HEK293 (cell line): ENCODE data around the gene CMTM1.

Source experiments
- ELK4 ChIP-seq: IDR thresholded peaks from 2 replicates; pipeline ENCODE4 v1.6.1; 2011; ENCODE audit warnings: mild to moderate bottlenecking, low read depth, low read length, borderline replicate concordance
- KLF1 ChIP-seq: fragments of 450-650 bp; formaldehyde crosslinking; IDR thresholded peaks from 2 replicates; pipeline ENCODE4 v1.5.1; 2016; ENCODE audit warnings: missing biosample characterization, missing genetic modification characterization
- MZF1 ChIP-seq: fragments of 450-650 bp; formaldehyde crosslinking; IDR thresholded peaks from 2 replicates; pipeline ENCODE4 v1.5.1; 2017; ENCODE audit warnings: missing biosample characterization, missing genetic modification characterization, borderline replicate concordance
- PRDM10 ChIP-seq: fragments of 450-650 bp; formaldehyde crosslinking; IDR thresholded peaks from 2 replicates; pipeline ENCODE4 v1.5.1; 2016; ENCODE audit warnings: missing biosample characterization, missing genetic modification characterization
- REST ChIP-seq: fragments of 450-650 bp; formaldehyde crosslinking; IDR thresholded peaks from 2 replicates; pipeline ENCODE4 v1.5.1; 2016; ENCODE audit warnings: missing biosample characterization, missing genetic modification characterization
- SALL2 ChIP-seq: fragments of 450-650 bp; formaldehyde crosslinking; IDR thresholded peaks from 2 replicates; pipeline ENCODE4 v1.5.0; 2017; ENCODE audit warnings: missing biosample characterization, mild to moderate bottlenecking, missing genetic modification characterization, borderline replicate concordance
- SCRT1 ChIP-seq: fragments of 450-650 bp; formaldehyde crosslinking; IDR thresholded peaks from 2 replicates; pipeline ENCODE4 v1.5.1; 2016; ENCODE audit warnings: missing biosample characterization, missing genetic modification characterization, borderline replicate concordance
- ZBTB48 ChIP-seq: fragments of 450-650 bp; formaldehyde crosslinking; IDR thresholded peaks from 2 replicates; pipeline ENCODE4 v1.5.1; 2016; ENCODE audit warnings: missing biosample characterization, missing genetic modification characterization
- ZBTB6 ChIP-seq: fragments of 450-650 bp; formaldehyde crosslinking; IDR thresholded peaks from 2 replicates; pipeline ENCODE4 v1.5.1; 2017; ENCODE audit warnings: missing biosample characterization, missing genetic modification characterization
- ZFHX2 ChIP-seq: fragments of 450-650 bp; formaldehyde crosslinking; conservative IDR thresholded peaks from 2 replicates; pipeline ENCODE4 v1.5.1; 2016; ENCODE audit warnings: missing biosample characterization, missing genetic modification characterization
- ZNF19 ChIP-seq: fragments of 450-650 bp; formaldehyde crosslinking; IDR thresholded peaks from 2 replicates; pipeline ENCODE4; 2016; ENCODE audit warnings: missing biosample characterization, missing genetic modification characterization, low read depth
- ZNF266 ChIP-seq: fragments of 450-650 bp; formaldehyde crosslinking; IDR thresholded peaks from 2 replicates; pipeline ENCODE4 v1.5.1; 2016; ENCODE audit warnings: missing biosample characterization, missing genetic modification characterization, low read depth
- ZNF274 ChIP-seq, 2 experiments: fragments of 200-500 bp in 1 of 2; fragments of 450-650 bp in 1 of 2; sonication (Bioruptor generic) in 1 of 2; formaldehyde crosslinking in 1 of 2; IDR thresholded peaks; 2 replicates each; pipeline versions ENCODE4 v1.5.1 to v1.6.1; 2014 to 2016; ENCODE audit warnings: borderline replicate concordance in 1 of 2, inconsistent platforms in 1 of 2, low read length in 1 of 2, missing biosample characterization in 1 of 2, missing genetic modification characterization in 1 of 2
- ZNF280D ChIP-seq: fragments of 450-650 bp; formaldehyde crosslinking; IDR thresholded peaks from 2 replicates; pipeline ENCODE4 v1.5.1; 2016; ENCODE audit warnings: missing biosample characterization, missing genetic modification characterization
- ZNF324 ChIP-seq: fragments of 450-650 bp; formaldehyde crosslinking; IDR thresholded peaks from 2 replicates; pipeline ENCODE4 v1.5.1; 2016; ENCODE audit warnings: missing biosample characterization, missing genetic modification characterization
- ZNF350 ChIP-seq: fragments of 450-650 bp; formaldehyde crosslinking; IDR thresholded peaks from 2 replicates; pipeline ENCODE4 v1.5.0; 2017; ENCODE audit warnings: missing biosample characterization, mild to moderate bottlenecking, missing genetic modification characterization
- ZNF529 ChIP-seq: fragments of 450-650 bp; formaldehyde crosslinking; IDR thresholded peaks from 2 replicates; pipeline ENCODE4 v1.5.1; 2017; ENCODE audit warnings: missing genetic modification characterization, missing biosample characterization; ENCODE audit not compliant: insufficient replicate concordance
- ZNF624 ChIP-seq: fragments of 450-650 bp; formaldehyde crosslinking; IDR thresholded peaks from 2 replicates; pipeline ENCODE4 v1.5.1; 2017; ENCODE audit warnings: missing biosample characterization, missing genetic modification characterization
- ZNF658 ChIP-seq: fragments of 450-650 bp; formaldehyde crosslinking; IDR thresholded peaks from 2 replicates; pipeline ENCODE4; 2016; ENCODE audit warnings: missing biosample characterization, missing genetic modification characterization
- ZNF701 ChIP-seq: fragments of 450-650 bp; formaldehyde crosslinking; IDR thresholded peaks from 2 replicates; pipeline ENCODE4 v1.5.1; 2016; ENCODE audit warnings: missing biosample characterization, missing genetic modification characterization
- ZNF707 ChIP-seq: fragments of 450-650 bp; formaldehyde crosslinking; IDR thresholded peaks from 2 replicates; pipeline ENCODE4 v1.5.1; 2016; ENCODE audit warnings: missing biosample characterization, missing genetic modification characterization
- ZNF776 ChIP-seq: fragments of 450-650 bp; formaldehyde crosslinking; IDR thresholded peaks from 2 replicates; pipeline ENCODE4 v1.5.0; 2017; ENCODE audit warnings: missing biosample characterization, missing genetic modification characterization, borderline replicate concordance
- ZSCAN5A ChIP-seq: fragments of 450-650 bp; formaldehyde crosslinking; IDR thresholded peaks from 2 replicates; pipeline ENCODE4 v1.5.1; 2016; ENCODE audit warnings: missing biosample characterization, missing genetic modification characterization

CMTM1 gene

GRCh38 chr16:66603537-66604375 lies 37.5 kb downstream of the CMTM1 start (continued):
- TF ChIP-seq ZNF280D (tag by site-specific recombination) (no peak), ZNF324 (tag by site-specific recombination) (peak; percentile 64; the same call in 1 of the 2 replicates), ZNF658 (tag by site-specific recombination) (no peak), ZNF624 (tag by site-specific recombination) (no peak), ZSCAN5A (no peak), PRDM10 (peak; percentile 74), ZNF266 (no peak), SALL2 (tag by site-specific recombination) (0 out of 2 replicates have a peak, but pooled peaks have one; percentile 34), ZBTB6 (tag by site-specific recombination) (no peak), ZFHX2 (peak; percentile 36; the same call in 1 of the 2 replicates), SCRT1 (tag by site-specific recombination) (no peak), KLF1 (peak; percentile 59; the same call in 1 of the 2 replicates), ZNF776 (tag by site-specific recombination) (no peak), ZNF19 (tag by site-specific recombination) (no peak), ZNF701 (tag by site-specific recombination) (no peak; the same call in 1 of the 2 replicates), MZF1 (no peak), ZNF350 (no peak), ZNF274 (IDR thresholded peaks at IDR 0.05; ENCODE audit: low read length) (no peak), ZNF274 (tag by site-specific recombination; IDR thresholded peaks at IDR 0.05; ENCODE audit: borderline replicate concordance) (no peak; the same call in 1 of the 2 replicates), ZNF529 (tag by site-specific recombination) (no peak), REST (tag by site-specific recombination) (no peak; the same call in 1 of the 2 replicates), ELK4 (no peak), ZNF707 (tag by site-specific recombination) (no peak), ZBTB48 (0 out of 2 replicates have a peak, but pooled peaks have one; percentile 70)
